WTC11 (cell line): ENCODE results near the gene CEACAM8.

ENCODE experiments used
- ETV6 ChIP-seq: sonication (generic); formaldehyde crosslinking; IDR thresholded peaks from 2 replicates; pipeline ENCODE4 v1.8.1; 2022; ENCODE audit warnings: mild to moderate bottlenecking, missing genetic modification reagents
- FOXK1 ChIP-seq: sonication (generic); formaldehyde crosslinking; IDR thresholded peaks from 2 replicates; pipeline ENCODE4 v1.8.0; 2022; ENCODE audit warnings: mild to moderate bottlenecking, moderate library complexity, missing genetic modification reagents
- JUN ChIP-seq: sonication (generic); formaldehyde crosslinking; IDR thresholded peaks from 2 replicates; pipeline ENCODE4 v1.8.0; 2023; ENCODE audit warnings: mild to moderate bottlenecking, missing genetic modification reagents
- SP1 ChIP-seq: sonication (generic); formaldehyde crosslinking; conservative IDR thresholded peaks from 2 replicates; pipeline ENCODE4 v1.8.1; 2022; ENCODE audit warnings: missing genetic modification reagents
- TF ChIP-seq, protein P1 (sequence below): fragments of 200-600 bp; IDR thresholded peaks from 2 replicates; pipeline ENCODE4 v1.8.0; 2022; ENCODE audit warnings: antibody characterized with exemption
- TF ChIP-seq, protein P2 (sequence below): sonication (generic); formaldehyde crosslinking; conservative IDR thresholded peaks from 2 replicates; pipeline ENCODE4 v1.8.1; 2023; ENCODE audit warnings: mild to moderate bottlenecking, low read depth, missing genetic modification reagents, moderate library complexity
- TF ChIP-seq, protein P3 (sequence below): fragments of 250-450 bp; sonication (Bioruptor Pico); IDR thresholded peaks from 2 replicates; pipeline ENCODE4 v2.1.2; 2022; ENCODE audit warnings: mild to moderate bottlenecking, moderate library complexity
- TF ChIP-seq, protein P4 (sequence below): sonication (generic); formaldehyde crosslinking; IDR thresholded peaks from 2 replicates; pipeline ENCODE4 v1.8.1; 2023; ENCODE audit warnings: mild to moderate bottlenecking, missing genetic modification reagents, borderline replicate concordance
- TF ChIP-seq, protein P5 (sequence below): sonication (generic); formaldehyde crosslinking; IDR thresholded peaks from 2 replicates; pipeline ENCODE4 v1.8.0; 2022; ENCODE audit warnings: mild to moderate bottlenecking, missing genetic modification reagents

DNA sequence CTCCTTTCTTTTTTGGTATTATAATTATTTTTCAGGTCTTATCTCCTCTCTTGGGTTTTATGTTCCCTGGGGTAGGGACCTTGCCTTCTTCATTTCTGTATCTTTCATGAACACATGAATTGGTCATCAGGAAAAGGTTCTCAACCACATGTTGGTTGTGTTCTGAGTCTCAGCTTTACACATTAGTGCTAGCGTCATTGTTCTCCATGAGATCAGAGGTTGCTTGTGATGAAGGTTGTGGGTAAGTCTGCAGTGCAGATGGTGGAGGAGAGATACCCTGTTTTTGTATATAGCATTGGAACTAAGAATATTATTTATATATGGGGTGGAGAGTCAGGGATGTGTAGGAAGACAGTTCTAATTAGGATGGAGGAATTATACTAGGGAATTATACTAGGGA lies 24.5 kb upstream of the CEACAM8 start:
- no peak for TF ChIP-seq ETV6 (CRISPR knock-in tag)
- TF ChIP-seq, protein P1, sequence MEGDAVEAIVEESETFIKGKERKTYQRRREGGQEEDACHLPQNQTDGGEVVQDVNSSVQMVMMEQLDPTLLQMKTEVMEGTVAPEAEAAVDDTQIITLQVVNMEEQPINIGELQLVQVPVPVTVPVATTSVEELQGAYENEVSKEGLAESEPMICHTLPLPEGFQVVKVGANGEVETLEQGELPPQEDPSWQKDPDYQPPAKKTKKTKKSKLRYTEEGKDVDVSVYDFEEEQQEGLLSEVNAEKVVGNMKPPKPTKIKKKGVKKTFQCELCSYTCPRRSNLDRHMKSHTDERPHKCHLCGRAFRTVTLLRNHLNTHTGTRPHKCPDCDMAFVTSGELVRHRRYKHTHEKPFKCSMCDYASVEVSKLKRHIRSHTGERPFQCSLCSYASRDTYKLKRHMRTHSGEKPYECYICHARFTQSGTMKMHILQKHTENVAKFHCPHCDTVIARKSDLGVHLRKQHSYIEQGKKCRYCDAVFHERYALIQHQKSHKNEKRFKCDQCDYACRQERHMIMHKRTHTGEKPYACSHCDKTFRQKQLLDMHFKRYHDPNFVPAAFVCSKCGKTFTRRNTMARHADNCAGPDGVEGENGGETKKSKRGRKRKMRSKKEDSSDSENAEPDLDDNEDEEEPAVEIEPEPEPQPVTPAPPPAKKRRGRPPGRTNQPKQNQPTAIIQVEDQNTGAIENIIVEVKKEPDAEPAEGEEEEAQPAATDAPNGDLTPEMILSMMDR: no peak
- TF ChIP-seq, protein P2, sequence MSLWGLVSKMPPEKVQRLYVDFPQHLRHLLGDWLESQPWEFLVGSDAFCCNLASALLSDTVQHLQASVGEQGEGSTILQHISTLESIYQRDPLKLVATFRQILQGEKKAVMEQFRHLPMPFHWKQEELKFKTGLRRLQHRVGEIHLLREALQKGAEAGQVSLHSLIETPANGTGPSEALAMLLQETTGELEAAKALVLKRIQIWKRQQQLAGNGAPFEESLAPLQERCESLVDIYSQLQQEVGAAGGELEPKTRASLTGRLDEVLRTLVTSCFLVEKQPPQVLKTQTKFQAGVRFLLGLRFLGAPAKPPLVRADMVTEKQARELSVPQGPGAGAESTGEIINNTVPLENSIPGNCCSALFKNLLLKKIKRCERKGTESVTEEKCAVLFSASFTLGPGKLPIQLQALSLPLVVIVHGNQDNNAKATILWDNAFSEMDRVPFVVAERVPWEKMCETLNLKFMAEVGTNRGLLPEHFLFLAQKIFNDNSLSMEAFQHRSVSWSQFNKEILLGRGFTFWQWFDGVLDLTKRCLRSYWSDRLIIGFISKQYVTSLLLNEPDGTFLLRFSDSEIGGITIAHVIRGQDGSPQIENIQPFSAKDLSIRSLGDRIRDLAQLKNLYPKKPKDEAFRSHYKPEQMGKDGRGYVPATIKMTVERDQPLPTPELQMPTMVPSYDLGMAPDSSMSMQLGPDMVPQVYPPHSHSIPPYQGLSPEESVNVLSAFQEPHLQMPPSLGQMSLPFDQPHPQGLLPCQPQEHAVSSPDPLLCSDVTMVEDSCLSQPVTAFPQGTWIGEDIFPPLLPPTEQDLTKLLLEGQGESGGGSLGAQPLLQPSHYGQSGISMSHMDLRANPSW: no peak
- TF ChIP-seq SP1 (CRISPR knock-in tag): no peak
- TF ChIP-seq, protein P3, sequence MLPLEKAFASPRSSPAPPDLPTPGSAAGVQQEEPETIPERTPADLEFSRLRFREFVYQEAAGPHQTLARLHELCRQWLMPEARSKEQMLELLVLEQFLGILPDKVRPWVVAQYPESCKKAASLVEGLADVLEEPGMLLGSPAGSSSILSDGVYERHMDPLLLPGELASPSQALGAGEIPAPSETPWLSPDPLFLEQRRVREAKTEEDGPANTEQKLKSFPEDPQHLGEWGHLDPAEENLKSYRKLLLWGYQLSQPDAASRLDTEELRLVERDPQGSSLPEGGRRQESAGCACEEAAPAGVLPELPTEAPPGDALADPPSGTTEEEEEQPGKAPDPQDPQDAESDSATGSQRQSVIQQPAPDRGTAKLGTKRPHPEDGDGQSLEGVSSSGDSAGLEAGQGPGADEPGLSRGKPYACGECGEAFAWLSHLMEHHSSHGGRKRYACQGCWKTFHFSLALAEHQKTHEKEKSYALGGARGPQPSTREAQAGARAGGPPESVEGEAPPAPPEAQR: no peak
- TF ChIP-seq, protein P4, sequence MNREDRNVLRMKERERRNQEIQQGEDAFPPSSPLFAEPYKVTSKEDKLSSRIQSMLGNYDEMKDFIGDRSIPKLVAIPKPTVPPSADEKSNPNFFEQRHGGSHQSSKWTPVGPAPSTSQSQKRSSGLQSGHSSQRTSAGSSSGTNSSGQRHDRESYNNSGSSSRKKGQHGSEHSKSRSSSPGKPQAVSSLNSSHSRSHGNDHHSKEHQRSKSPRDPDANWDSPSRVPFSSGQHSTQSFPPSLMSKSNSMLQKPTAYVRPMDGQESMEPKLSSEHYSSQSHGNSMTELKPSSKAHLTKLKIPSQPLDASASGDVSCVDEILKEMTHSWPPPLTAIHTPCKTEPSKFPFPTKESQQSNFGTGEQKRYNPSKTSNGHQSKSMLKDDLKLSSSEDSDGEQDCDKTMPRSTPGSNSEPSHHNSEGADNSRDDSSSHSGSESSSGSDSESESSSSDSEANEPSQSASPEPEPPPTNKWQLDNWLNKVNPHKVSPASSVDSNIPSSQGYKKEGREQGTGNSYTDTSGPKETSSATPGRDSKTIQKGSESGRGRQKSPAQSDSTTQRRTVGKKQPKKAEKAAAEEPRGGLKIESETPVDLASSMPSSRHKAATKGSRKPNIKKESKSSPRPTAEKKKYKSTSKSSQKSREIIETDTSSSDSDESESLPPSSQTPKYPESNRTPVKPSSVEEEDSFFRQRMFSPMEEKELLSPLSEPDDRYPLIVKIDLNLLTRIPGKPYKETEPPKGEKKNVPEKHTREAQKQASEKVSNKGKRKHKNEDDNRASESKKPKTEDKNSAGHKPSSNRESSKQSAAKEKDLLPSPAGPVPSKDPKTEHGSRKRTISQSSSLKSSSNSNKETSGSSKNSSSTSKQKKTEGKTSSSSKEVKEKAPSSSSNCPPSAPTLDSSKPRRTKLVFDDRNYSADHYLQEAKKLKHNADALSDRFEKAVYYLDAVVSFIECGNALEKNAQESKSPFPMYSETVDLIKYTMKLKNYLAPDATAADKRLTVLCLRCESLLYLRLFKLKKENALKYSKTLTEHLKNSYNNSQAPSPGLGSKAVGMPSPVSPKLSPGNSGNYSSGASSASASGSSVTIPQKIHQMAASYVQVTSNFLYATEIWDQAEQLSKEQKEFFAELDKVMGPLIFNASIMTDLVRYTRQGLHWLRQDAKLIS (CRISPR knock-in tag): no peak
- TF ChIP-seq JUN: no peak
- TF ChIP-seq, protein P5, sequence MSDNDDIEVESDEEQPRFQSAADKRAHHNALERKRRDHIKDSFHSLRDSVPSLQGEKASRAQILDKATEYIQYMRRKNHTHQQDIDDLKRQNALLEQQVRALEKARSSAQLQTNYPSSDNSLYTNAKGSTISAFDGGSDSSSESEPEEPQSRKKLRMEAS (CRISPR knock-in tag): no peak
- no peak for TF ChIP-seq FOXK1 (CRISPR knock-in tag)
